ENCODE data around the gene MCFD2.

DNA sequence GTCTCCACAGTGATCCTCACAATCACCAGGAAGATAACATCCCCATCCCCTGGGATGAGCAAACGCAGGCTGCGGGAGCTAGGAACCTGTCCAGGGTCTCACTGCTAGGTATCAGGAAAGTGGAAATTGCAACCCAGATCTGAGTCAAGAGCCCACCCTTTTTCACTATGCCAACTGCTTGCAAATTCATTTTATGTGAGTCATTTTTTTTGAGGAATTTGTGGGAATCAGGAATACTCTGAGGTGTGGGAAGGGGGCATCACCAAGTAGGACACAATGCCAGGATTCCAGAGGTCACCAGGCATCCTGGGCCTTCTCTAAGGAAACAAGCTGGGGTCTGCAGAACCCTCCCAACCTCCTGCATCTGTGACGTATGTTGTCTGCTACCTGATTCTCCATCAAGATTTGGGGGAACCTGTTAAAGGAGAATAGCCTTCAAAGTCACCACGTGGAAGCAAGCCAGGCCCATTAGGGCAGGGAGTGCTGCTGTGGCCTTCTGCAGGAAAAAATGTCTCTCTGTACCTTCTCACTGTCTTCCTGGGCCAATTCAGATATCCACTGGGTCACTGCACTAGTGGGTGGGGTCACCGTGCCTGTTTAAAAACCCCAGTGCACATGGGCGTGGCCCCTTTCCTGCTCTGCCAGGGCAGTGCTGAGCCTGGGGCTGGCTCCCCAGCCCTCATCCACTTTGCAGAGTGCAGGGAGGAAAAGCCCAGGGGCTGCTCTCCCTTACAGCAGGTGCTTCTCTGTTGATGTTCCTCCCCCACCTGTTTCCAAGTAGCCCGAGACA is 50.2 kb downstream of the MCFD2 start:
- TF ChIP-seq, protein P1, sequence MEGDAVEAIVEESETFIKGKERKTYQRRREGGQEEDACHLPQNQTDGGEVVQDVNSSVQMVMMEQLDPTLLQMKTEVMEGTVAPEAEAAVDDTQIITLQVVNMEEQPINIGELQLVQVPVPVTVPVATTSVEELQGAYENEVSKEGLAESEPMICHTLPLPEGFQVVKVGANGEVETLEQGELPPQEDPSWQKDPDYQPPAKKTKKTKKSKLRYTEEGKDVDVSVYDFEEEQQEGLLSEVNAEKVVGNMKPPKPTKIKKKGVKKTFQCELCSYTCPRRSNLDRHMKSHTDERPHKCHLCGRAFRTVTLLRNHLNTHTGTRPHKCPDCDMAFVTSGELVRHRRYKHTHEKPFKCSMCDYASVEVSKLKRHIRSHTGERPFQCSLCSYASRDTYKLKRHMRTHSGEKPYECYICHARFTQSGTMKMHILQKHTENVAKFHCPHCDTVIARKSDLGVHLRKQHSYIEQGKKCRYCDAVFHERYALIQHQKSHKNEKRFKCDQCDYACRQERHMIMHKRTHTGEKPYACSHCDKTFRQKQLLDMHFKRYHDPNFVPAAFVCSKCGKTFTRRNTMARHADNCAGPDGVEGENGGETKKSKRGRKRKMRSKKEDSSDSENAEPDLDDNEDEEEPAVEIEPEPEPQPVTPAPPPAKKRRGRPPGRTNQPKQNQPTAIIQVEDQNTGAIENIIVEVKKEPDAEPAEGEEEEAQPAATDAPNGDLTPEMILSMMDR (IDR thresholded peaks at IDR 0.05): no peak
- TF ChIP-seq POLR2A (IDR thresholded peaks at IDR 0.05): no peak

Measured in body of pancreas (tissue), 4 donors.